IPS-15b (cell line): ENCODE data around the gene DET1.

Source experiments
- H3K27me3 ChIP-seq: one replicate; pipeline ENCODE4 v1.6.1; 2013; ENCODE audit warnings: low read length; ENCODE audit not compliant: control insufficient read depth, insufficient read depth
- H3K36me3 ChIP-seq: one replicate; pipeline ENCODE4 v1.6.1; 2013; ENCODE audit warnings: low read length; ENCODE audit not compliant: control insufficient read depth, insufficient read depth
- H3K4me1 ChIP-seq: one replicate; pipeline ENCODE4 v1.6.1; 2013; ENCODE audit warnings: mild to moderate bottlenecking, low read length; ENCODE audit not compliant: control insufficient read depth, insufficient read depth
- H3K4me3 ChIP-seq: one replicate; pipeline ENCODE4 v1.5.1; 2013; ENCODE audit warnings: low read depth, low read length
- H3K9ac ChIP-seq: one replicate; pipeline ENCODE4 v1.6.1; 2013; ENCODE audit warnings: low read depth, mild to moderate bottlenecking, low read length
- H3K9me3 ChIP-seq: one replicate; pipeline ENCODE4 v1.6.1; 2013; ENCODE audit warnings: mild to moderate bottlenecking, low read length; ENCODE audit not compliant: control insufficient read depth, insufficient read depth

DET1 gene

GRCh38 chr15:88490036-88490435 is 56.4 kb downstream of the DET1 start:
- Histone ChIP-seq H3K9me3 (no peaks in the 10 kb centered on the region), H3K4me3 (no peak overlapping the region)

DNA sequence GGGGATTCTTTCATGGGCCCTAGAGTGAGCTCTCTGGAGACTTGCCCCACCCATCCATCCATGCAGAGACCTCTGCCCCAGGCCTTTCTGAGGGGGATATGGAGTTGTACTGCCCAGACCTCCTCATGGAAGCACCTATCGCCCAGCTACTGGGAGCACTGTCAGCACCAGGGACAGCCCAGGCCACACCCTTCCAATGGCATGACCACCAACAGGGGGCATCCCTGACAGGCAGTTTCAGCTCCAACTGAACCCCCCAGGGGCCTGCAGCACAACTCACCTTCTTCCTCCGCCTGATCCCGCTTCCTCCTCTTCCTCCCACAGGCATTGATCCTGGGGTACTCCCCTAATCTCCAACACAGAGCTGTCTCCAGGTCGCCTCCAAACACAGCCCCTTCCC is 57.2 kb downstream of the DET1 start:
- H3K27me3 ChIP-seq: no peaks in the 10 kb centered on the region
- H3K4me3 ChIP-seq: no peak overlapping the region
- peaks cover 24% of the 10 kb centered on the region for H3K4me1 ChIP-seq
- H3K9ac ChIP-seq: no peak overlapping the region
- H3K9me3 ChIP-seq: no peaks in the 10 kb centered on the region
- H3K36me3 ChIP-seq: no peaks in the 10 kb centered on the region

More at GRCh38 chr15:88490036-88490435, 56.4 kb downstream of the DET1 start:
- H3K27me3 ChIP-seq: no peaks in the 10 kb centered on the region
- no peaks in the 10 kb centered on the region for H3K36me3 ChIP-seq
- H3K9ac ChIP-seq: no peak overlapping the region
- peaks cover 18% of the 10 kb centered on the region for H3K4me1 ChIP-seq

GRCh38 chr15:88487796-88488523 is 58.5 kb downstream of the DET1 start:
- no peaks in the 10 kb centered on the region for H3K36me3 ChIP-seq
- peak overlapping the region; percentile 30 for H3K9ac ChIP-seq
- no peaks in the 10 kb centered on the region for H3K9me3 ChIP-seq
- H3K27me3 ChIP-seq: no peaks in the 10 kb centered on the region
- H3K4me1 ChIP-seq: peaks cover 29% of the 10 kb centered on the region
- H3K4me3 ChIP-seq: no peak overlapping the region

GRCh38 chr15:88487178-88487795 is 59.2 kb downstream of the DET1 start:
- Histone ChIP-seq H3K9me3 (no peaks in the 10 kb centered on the region), H3K4me3 (no peak overlapping the region), H3K4me1 (peaks cover 29% of the 10 kb centered on the region), H3K27me3 (no peaks in the 10 kb centered on the region), H3K9ac (peak overlapping the region; percentile 30), H3K36me3 (no peaks in the 10 kb centered on the region)

GRCh38 chr15:88484682-88485331 is 61.7 kb downstream of the DET1 start:
- H3K4me1 ChIP-seq: peaks cover 30% of the 10 kb centered on the region
- no peaks in the 10 kb centered on the region for H3K27me3 ChIP-seq
- H3K9ac ChIP-seq: no peak overlapping the region
- H3K9me3 ChIP-seq: no peaks in the 10 kb centered on the region
- H3K4me3 ChIP-seq: no peak overlapping the region
- no peaks in the 10 kb centered on the region for H3K36me3 ChIP-seq

DNA sequence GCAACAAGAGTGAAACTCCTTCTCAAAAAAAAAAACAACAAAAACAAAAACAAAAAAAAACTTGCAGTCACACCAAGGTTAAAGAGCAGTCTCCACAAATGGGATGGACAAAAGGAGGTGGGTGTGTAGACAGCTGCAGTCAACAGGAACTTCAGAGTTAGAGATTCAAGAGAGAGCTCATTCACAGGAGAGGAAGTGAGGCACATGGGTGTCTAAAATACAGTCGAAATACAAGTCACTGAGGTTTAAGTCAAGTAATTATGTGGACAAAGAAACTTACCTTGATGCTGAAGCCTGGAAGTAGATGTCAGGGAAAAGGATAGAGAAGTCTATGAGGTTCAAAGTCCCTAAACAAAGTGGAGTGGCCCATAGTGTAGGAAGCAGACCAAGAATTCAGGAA is 64.2 kb downstream of the DET1 start:
- no peaks in the 10 kb centered on the region for H3K9me3 ChIP-seq
- H3K4me3 ChIP-seq: no peak overlapping the region
- H3K36me3 ChIP-seq: no peaks in the 10 kb centered on the region
- no peak overlapping the region for H3K9ac ChIP-seq
- H3K4me1 ChIP-seq: peaks cover 22% of the 10 kb centered on the region
- no peaks in the 10 kb centered on the region for H3K27me3 ChIP-seq

GRCh38 chr15:88480981-88481380 is 65.5 kb downstream of the DET1 start:
- H3K9me3 ChIP-seq: no peaks in the 10 kb centered on the region
- H3K36me3 ChIP-seq: no peaks in the 10 kb centered on the region
- no peaks in the 10 kb centered on the region for H3K27me3 ChIP-seq
- H3K4me3 ChIP-seq: no peak overlapping the region
- H3K4me1 ChIP-seq: peaks cover 22% of the 10 kb centered on the region
- H3K9ac ChIP-seq: no peak overlapping the region

GRCh38 chr15:88479169-88479568 is 67.3 kb downstream of the DET1 start:
- Histone ChIP-seq H3K9me3 (no peaks in the 10 kb centered on the region), H3K27me3 (no peaks in the 10 kb centered on the region), H3K4me1 (peaks cover 5% of the 10 kb centered on the region), H3K36me3 (no peaks in the 10 kb centered on the region), H3K9ac (no peak overlapping the region), H3K4me3 (no peak overlapping the region)

GRCh38 chr15:88477904-88478303 is 68.6 kb downstream of the DET1 start:
- Histone ChIP-seq H3K4me3 (no peak overlapping the region), H3K27me3 (no peaks in the 10 kb centered on the region), H3K4me1 (peaks cover 2% of the 10 kb centered on the region), H3K9ac (no peak overlapping the region), H3K36me3 (no peaks in the 10 kb centered on the region), H3K9me3 (no peaks in the 10 kb centered on the region)

DNA sequence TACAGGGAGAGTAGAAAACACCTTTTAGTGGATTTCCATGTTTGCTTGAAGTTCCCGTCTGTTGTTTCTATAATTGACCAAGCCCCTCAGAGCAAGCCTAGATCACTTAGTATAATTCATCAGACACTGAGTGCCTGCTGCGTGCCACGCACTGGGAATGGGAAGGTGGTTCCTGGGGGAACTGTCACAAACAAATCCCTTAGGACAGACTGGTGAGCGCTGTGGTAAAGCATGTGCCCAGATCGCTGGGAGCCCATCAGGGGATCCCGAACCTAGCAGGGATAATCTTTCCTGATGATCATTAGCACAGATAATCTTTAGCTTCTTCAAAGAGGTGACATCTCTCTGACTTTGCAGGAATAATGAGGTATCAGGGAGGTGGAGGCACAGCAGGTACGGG is 69.4 kb downstream of the DET1 start:
- H3K36me3 ChIP-seq: no peaks in the 10 kb centered on the region
- no peaks in the 10 kb centered on the region for H3K27me3 ChIP-seq
- H3K9me3 ChIP-seq: no peaks in the 10 kb centered on the region
- H3K4me1 ChIP-seq: peaks cover 2% of the 10 kb centered on the region
- no peak overlapping the region for H3K4me3 ChIP-seq
- H3K9ac ChIP-seq: no peak overlapping the region

DNA sequence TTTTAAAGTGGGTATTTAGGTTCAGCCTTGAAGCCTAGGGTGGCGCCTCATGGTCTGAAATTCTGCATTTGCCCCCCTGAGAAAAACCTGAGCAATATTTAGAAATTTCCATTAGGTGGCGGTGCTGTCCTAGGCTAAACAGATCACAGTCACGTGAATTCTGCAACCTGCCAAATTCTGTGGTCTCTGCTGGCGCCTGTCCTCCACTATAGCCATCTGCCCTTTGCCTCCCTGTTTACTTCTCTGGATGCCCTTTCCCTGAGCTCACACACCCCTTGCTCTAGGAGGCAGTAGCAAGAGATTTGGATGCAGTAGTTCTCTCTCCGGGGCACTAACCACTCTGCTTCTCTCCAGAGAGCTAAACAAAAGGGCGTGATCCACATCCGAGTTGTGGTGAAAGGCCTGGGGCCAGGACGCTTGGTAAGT is 69.8 kb downstream of the DET1 start:
- peaks cover 2% of the 10 kb centered on the region for H3K4me1 ChIP-seq
- H3K9ac ChIP-seq: no peak overlapping the region
- no peaks in the 10 kb centered on the region for H3K27me3 ChIP-seq
- no peaks in the 10 kb centered on the region for H3K36me3 ChIP-seq
- no peaks in the 10 kb centered on the region for H3K9me3 ChIP-seq
- no peak overlapping the region for H3K4me3 ChIP-seq
